CD8-positive, alpha-beta memory T cell (primary cell): ENCODE measurements around the gene SSTR5. TPM values are rescaled to one million over a fixed set of nuclear protein-coding genes. Genes with fewer than 3 reads are reported as not detected.

Experiments used
- CTCF ChIA-PET: fragments of 350-600 bp; sonication (Branson Sonifier 250); formaldehyde crosslinking; loops from one replicate; lab custom pipeline; 2021; ENCODE audit warnings: antibody characterized with exemption; lab: Charles Lee
- POLR2A ChIA-PET: fragments of 350-600 bp; sonication (Branson Sonifier 250); formaldehyde crosslinking; loops from one replicate; lab custom pipeline; 2021; ENCODE audit warnings: antibody characterized with exemption; lab: Charles Lee
- DNase-seq, 5 donors: peaks; one replicate each; pipeline versions ENCODE4 v3.0.0 to v3.0.0-alpha.2; 2020 to 2022; ENCODE audit warnings: mixed read lengths in 1 of 5
- H3K27ac ChIP-seq: one replicate; pipeline ENCODE4 v1.7.0; 2013; ENCODE audit warnings: low read depth, mild to moderate bottlenecking, low read length, moderate library complexity
- H3K27me3 ChIP-seq: 2 replicates; pipeline ENCODE4 v1.7.0; 2013; ENCODE audit warnings: low read length, mild to moderate bottlenecking; ENCODE audit not compliant: insufficient read depth, poor library complexity, severe bottlenecking
- H3K36me3 ChIP-seq: 2 replicates; pipeline ENCODE4 v1.7.0; 2013; ENCODE audit warnings: mild to moderate bottlenecking, low read length, moderate library complexity; ENCODE audit not compliant: insufficient read depth
- H3K4me1 ChIP-seq: 2 replicates; pipeline ENCODE4 v1.7.0; 2013; ENCODE audit warnings: mild to moderate bottlenecking, low read length, moderate library complexity; ENCODE audit not compliant: insufficient read depth
- H3K4me3 ChIP-seq: 2 replicates; pipeline ENCODE4 v1.7.0; 2013; ENCODE audit warnings: mild to moderate bottlenecking, low read length
- H3K9me3 ChIP-seq: 2 replicates; pipeline ENCODE4 v1.7.0; 2013; ENCODE audit warnings: mild to moderate bottlenecking, low read length
- H3K27ac Mint-ChIP-seq, 8 donors: one replicate each; pipeline ENCODE4 v1.8.0; 2020 to 2021; ENCODE audit warnings: mixed read lengths in 8 of 8, mild to moderate bottlenecking in 6 of 8, inconsistent platforms in 3 of 8, moderate library complexity in 3 of 8
- H3K27me3 Mint-ChIP-seq, 2 donors: one replicate each; pipeline ENCODE4 v1.8.0; 2020 to 2021; ENCODE audit warnings: mixed read lengths in 2 of 2, mild to moderate bottlenecking in 1 of 2, moderate library complexity in 1 of 2
- H3K36me3 Mint-ChIP-seq, 3 donors: one replicate each; pipeline ENCODE4 v1.8.0; 2020 to 2021; ENCODE audit warnings: mixed read lengths in 3 of 3, inconsistent platforms in 1 of 3, mild to moderate bottlenecking in 1 of 3
- H3K4me1 Mint-ChIP-seq, 3 donors: one replicate each; pipeline ENCODE4 v1.8.0; 2020 to 2021; ENCODE audit warnings: mixed read lengths in 3 of 3, inconsistent platforms in 1 of 3, mild to moderate bottlenecking in 1 of 3
- H3K4me3 Mint-ChIP-seq, 7 donors: one replicate each; pipeline ENCODE4 v1.8.0; 2020 to 2021; ENCODE audit warnings: mixed read lengths in 7 of 7, mild to moderate bottlenecking in 6 of 7, moderate library complexity in 4 of 7, inconsistent platforms in 2 of 7
- H3K9me3 Mint-ChIP-seq, 5 donors: one replicate each; pipeline ENCODE4 v1.8.0; 2020 to 2022; ENCODE audit warnings: mixed read lengths in 5 of 5, mild to moderate bottlenecking in 3 of 5, moderate library complexity in 2 of 5, inconsistent platforms in 1 of 5
- polyA plus RNA-seq: library from polyadenylated mRNA; unstranded; fragments of 300-500 nt; fragmentation: Illumina TruSeq; gene quantifications from one replicate; pipeline ENCODE4 v1.2.3, GENCODE V29; 2021
- total RNA-seq, 2 experiments: library from RNA; stranded (reverse); gene quantifications; one replicate each; pipeline ENCODE4 v1.2.3, GENCODE V29; 2021

Gene SSTR5
- total and polyA plus RNA-seq, 3 experiments from 2014 or later: not detected

DNA sequence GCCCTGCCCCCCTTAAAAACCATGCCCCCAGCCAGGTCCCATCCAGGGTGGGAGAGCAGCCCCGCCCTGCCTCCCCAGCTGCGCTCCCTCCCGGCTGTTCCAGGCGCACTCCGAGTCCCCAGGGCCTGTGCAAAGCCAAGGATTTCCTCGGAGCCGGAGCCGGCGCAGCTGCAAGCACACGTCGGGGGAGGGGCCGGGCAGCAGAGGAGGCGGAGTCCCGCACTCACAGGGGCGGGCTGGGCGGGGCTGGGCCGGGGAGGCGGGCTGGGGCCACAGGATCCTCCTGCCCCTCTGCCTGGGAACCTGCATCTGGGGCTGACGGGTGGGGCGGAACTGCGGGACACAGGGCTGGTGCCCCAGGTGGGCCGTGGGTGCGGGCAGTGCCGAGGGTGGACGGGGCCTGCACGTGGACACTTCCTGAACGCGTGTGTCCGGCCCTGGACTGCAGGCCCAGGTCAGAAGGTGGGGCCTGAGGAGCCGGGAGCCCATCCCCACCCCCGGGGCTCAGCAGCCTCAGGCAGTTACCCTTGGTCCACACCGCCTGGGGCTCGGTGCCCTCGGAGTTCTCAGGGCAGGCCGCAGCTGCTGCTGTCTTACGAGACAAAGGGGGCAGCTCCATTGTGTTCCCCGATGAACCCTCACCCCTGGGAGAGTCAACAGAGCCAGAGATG, 24.0 kb upstream of the SSTR5 start:
- H3K4me3 Mint-ChIP-seq: no peak overlapping the region
- DNase-seq: no peak
- Histone ChIP-seq H3K36me3 (no peaks in the 10 kb centered on the region), H3K9me3 (no peaks in the 10 kb centered on the region), H3K27ac (no peak overlapping the region), H3K4me1 (no peaks in the 10 kb centered on the region), H3K4me3 (no peak overlapping the region), H3K27me3 (no peaks in the 10 kb centered on the region)
- H3K9me3 Mint-ChIP-seq: no peaks in the 10 kb centered on the region
- H3K27me3 Mint-ChIP-seq: peaks cover 0 to 3% of the 10 kb centered on the region in 2 donors
- no peaks in the 10 kb centered on the region for H3K36me3 Mint-ChIP-seq
- no peaks in the 10 kb centered on the region for H3K4me1 Mint-ChIP-seq
- H3K27ac Mint-ChIP-seq: no peak overlapping the region
- ChIA-PET CTCF (interaction anchor here (2.5 kb wide), 1 partner anchor 9 kb away, joined by 9 read pairs; no protein-coding TSS in a partner anchor), POLR2A (no interaction called here)

DNA sequence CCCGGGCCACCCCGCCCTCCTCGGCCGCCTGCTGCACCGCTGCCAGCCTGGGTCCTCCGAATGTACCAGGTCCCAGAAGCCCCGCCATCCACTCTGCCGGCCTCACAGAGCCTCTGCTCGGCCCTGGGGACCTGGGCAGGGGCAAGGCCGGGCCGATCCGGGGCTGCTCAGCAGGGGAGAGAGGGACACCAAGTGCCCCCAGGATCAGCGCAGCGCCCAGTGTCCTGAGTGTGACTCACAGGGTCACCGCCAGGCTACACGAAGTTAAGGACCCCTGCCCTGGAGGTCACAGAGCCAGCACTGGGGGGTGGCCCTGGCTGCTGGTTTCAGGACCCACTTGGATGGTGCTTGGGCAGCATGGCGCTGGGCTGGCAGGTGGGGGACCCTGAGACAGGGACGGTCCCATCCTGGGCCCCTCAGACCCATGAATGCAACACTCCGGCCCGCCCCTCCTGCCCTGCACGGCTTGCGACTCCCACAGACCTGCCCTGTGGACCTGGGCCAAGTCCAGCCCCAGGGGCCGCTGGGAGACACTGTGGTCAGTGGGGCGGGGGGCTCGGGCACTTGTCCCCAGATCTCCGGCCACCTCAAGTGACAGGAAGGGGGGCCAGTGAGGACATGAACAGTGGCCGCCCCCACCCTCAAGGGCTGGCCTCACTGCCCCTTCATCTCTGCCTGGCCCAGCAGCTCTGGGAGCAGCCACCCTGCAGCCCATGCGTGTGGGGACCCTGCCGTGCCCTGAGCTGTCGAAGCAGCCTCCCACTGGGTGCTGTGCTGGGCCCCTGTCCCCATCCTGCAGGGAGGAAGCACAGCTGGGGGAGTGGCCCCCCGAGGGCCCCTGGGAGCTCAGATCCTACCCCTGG, 23.2 kb upstream of the SSTR5 start:
- Mint-ChIP-seq H3K4me1 (no peaks in the 10 kb centered on the region), H3K27ac (no peak overlapping the region), H3K4me3 (no peak overlapping the region), H3K27me3 (peaks cover under 1 to 3% of the 10 kb centered on the region in 2 donors), H3K9me3 (no peaks in the 10 kb centered on the region), H3K36me3 (no peaks in the 10 kb centered on the region)
- Histone ChIP-seq H3K27me3 (no peaks in the 10 kb centered on the region), H3K4me1 (no peaks in the 10 kb centered on the region), H3K27ac (no peak overlapping the region), H3K36me3 (no peaks in the 10 kb centered on the region), H3K9me3 (no peaks in the 10 kb centered on the region), H3K4me3 (no peak overlapping the region)
- ChIA-PET POLR2A (no interaction called here), CTCF (interaction anchor here (2.5 kb wide), 1 partner anchor 8 kb away, joined by 9 read pairs; no protein-coding TSS in a partner anchor)
- no peak for DNase-seq

DNA sequence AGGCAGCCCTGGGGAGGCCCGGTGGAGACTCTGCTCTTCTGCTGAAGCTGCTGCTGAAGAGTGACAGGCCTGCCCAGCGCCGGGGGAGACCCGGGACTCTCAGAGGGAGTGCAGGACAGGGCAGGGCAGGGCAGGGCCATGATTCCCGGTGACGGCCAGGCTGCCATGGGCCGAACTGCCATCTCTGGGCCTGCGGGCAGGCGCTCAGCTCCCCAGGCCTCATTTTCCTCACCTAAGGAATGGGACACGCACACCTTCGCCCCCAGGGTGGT, 22.6 kb upstream of the SSTR5 start:
- ChIA-PET CTCF (no interaction called here), POLR2A (no interaction called here)
- Mint-ChIP-seq H3K27ac (no peak overlapping the region), H3K36me3 (no peaks in the 10 kb centered on the region), H3K27me3 (peaks cover 2 to 3% of the 10 kb centered on the region in 2 donors), H3K9me3 (no peaks in the 10 kb centered on the region), H3K4me1 (no peaks in the 10 kb centered on the region), H3K4me3 (no peak overlapping the region)
- Histone ChIP-seq H3K4me3 (no peak overlapping the region), H3K27me3 (no peaks in the 10 kb centered on the region), H3K4me1 (no peaks in the 10 kb centered on the region), H3K27ac (no peak overlapping the region), H3K9me3 (no peaks in the 10 kb centered on the region), H3K36me3 (no peaks in the 10 kb centered on the region)
- no peak for DNase-seq

DNA sequence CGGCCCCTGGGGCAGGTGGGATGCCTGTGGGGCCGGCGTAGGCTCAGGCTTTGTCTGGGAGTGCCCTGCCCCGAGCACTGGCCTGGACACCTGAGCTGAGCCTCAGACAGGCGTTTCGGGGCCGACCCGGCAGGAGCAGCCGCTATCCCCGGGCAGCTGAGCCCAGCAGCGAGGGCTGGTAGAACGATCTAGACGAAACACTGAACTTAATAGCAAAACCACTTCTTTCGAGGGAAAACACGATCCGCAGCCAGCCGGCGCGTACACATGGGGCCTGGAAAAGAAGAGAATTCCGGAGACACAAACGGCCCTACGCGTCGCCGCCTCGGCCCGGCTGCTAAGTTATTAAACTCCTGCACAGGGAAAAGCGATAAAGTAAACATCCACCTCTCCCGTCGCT, 22.0 kb upstream of the SSTR5 start:
- Histone ChIP-seq H3K4me1 (no peaks in the 10 kb centered on the region), H3K4me3 (no peak overlapping the region), H3K27me3 (no peaks in the 10 kb centered on the region), H3K36me3 (no peaks in the 10 kb centered on the region), H3K27ac (no peak overlapping the region), H3K9me3 (no peaks in the 10 kb centered on the region)
- DNase-seq: no peak
- peaks cover 4 to 6% of the 10 kb centered on the region in 2 donors for H3K27me3 Mint-ChIP-seq
- ChIA-PET POLR2A (no interaction called here), CTCF (no interaction called here)
- no peak overlapping the region for H3K4me3 Mint-ChIP-seq
- H3K4me1 Mint-ChIP-seq: no peaks in the 10 kb centered on the region
- no peaks in the 10 kb centered on the region for H3K36me3 Mint-ChIP-seq
- H3K27ac Mint-ChIP-seq: no peak overlapping the region
- H3K9me3 Mint-ChIP-seq: no peaks in the 10 kb centered on the region

DNA sequence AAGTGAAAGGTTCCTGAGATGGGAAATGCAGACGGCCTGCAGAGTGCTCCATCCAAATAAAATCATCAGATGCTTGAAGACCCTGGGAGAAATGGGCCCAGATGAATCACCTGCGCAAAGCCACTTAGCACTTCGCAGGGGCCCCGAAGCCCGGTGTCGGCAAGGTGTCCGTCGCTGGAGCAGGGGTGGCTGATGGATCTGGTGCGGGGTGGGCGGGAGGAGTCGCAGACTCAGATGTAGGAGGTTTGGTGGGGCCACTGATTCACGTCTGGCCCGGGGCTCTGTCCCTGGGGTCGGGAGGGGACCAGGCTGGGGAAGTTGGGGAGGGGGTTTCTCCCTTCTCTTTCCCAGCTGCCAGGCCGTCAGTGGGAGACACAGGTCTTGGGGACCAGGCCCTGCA, 21.6 kb upstream of the SSTR5 start:
- CTCF ChIA-PET: no interaction called here
- Histone ChIP-seq H3K4me3 (no peak overlapping the region), H3K36me3 (no peaks in the 10 kb centered on the region), H3K9me3 (no peaks in the 10 kb centered on the region), H3K4me1 (no peaks in the 10 kb centered on the region), H3K27me3 (no peaks in the 10 kb centered on the region), H3K27ac (no peak overlapping the region)
- no peak overlapping the region for H3K27ac Mint-ChIP-seq
- H3K4me3 Mint-ChIP-seq: no peak overlapping the region
- H3K27me3 Mint-ChIP-seq: peaks cover 4 to 6% of the 10 kb centered on the region in 2 donors
- no peaks in the 10 kb centered on the region for H3K36me3 Mint-ChIP-seq
- H3K9me3 Mint-ChIP-seq: no peaks in the 10 kb centered on the region
- H3K4me1 Mint-ChIP-seq: no peaks in the 10 kb centered on the region
- no peak for DNase-seq
- POLR2A ChIA-PET: no interaction called here

DNA sequence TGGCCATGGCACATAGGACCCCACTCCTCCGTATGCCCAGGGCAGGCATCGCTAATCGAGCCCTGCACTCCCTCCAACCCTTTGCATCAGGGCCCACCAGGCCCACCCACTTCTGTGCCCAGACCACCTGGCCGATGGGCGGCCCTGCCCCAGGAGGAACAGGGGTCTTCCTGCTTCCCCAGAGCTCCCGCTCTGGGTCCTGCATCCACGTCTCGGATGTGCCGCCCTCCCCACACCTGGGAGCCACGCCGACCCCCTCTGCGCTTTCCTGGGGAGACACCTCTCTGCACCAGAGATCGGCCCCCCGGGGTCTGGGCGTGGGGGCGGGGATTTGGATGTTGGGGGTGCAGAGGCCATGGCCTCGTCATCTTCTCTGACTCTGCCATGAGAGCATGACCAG, 21.1 kb upstream of the SSTR5 start:
- Mint-ChIP-seq H3K4me1 (no peaks in the 10 kb centered on the region), H3K36me3 (no peaks in the 10 kb centered on the region), H3K27me3 (peaks cover 6% of the 10 kb centered on the region in 2 donors), H3K4me3 (no peak overlapping the region), H3K9me3 (no peaks in the 10 kb centered on the region), H3K27ac (no peak overlapping the region)
- no peaks in the 10 kb centered on the region for H3K9me3 ChIP-seq
- H3K4me3 ChIP-seq: no peak overlapping the region
- H3K4me1 ChIP-seq: no peaks in the 10 kb centered on the region
- H3K27ac ChIP-seq: no peak overlapping the region
- H3K36me3 ChIP-seq: no peaks in the 10 kb centered on the region
- no peaks in the 10 kb centered on the region for H3K27me3 ChIP-seq
- POLR2A ChIA-PET: no interaction called here
- no peak for DNase-seq
- CTCF ChIA-PET: no interaction called here

DNA sequence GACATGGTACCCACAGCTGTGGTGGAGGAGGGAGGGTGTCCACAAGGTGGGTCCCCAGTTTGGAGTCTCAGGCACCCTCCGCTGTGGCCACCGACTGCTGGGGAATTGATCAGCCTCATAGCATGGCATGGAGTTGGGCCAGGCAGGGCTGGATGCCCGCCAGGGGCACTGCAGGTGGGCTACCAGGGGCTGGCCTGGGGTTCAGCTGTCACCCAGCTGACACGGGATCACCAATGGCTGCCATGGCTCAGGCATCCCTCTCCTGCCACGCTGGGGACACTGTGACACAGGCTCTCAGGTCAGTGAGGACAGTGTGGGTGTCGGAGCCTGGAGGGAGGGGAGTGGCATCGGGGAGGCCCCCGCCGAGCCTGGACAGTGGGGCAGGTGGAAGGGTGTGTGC, 19.8 kb upstream of the SSTR5 start:
- H3K27me3 ChIP-seq: peaks cover 5% of the 10 kb centered on the region
- CTCF ChIA-PET: no interaction called here

DNA sequence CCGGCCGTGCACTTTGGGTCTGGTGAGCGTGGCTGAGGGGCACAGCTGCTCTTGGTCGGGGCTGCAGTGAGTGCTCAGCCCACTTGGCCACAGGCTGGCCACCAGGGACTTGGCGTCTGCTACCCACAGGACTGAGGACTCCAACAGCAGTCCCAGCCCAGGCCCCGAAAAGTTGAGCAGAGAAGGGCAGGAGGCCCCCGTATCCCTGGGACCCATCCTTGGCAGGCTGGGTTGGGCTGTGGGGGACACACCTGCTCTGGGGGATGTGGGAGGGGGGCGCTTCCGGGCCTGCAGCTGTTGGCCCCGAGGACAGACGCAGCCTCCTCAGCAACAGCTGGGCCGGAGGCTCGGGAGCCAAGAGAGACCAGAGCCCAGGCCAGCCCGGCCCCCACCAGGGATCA, 19.4 kb upstream of the SSTR5 start:
- no peaks in the 10 kb centered on the region for H3K36me3 ChIP-seq
- Mint-ChIP-seq H3K9me3 (no peaks in the 10 kb centered on the region), H3K4me1 (no peaks in the 10 kb centered on the region), H3K27me3 (peaks cover 6% of the 10 kb centered on the region in 2 donors), H3K36me3 (no peaks in the 10 kb centered on the region), H3K27ac (no peak overlapping the region), H3K4me3 (no peak overlapping the region)
- no peak overlapping the region for H3K27ac ChIP-seq
- H3K4me3 ChIP-seq: no peak overlapping the region
- ChIA-PET CTCF (no interaction called here), POLR2A (no interaction called here)
- H3K4me1 ChIP-seq: no peaks in the 10 kb centered on the region
- peaks cover 5% of the 10 kb centered on the region for H3K27me3 ChIP-seq
- no peak for DNase-seq
- no peaks in the 10 kb centered on the region for H3K9me3 ChIP-seq

More for the DNA sequence above, 19.8 kb upstream of the SSTR5 start:
- Mint-ChIP-seq H3K4me1 (no peaks in the 10 kb centered on the region), H3K36me3 (no peaks in the 10 kb centered on the region), H3K4me3 (no peak overlapping the region), H3K27me3 (peaks cover 6% of the 10 kb centered on the region in 2 donors), H3K27ac (no peak overlapping the region), H3K9me3 (no peaks in the 10 kb centered on the region)
- Histone ChIP-seq H3K27ac (no peak overlapping the region), H3K36me3 (no peaks in the 10 kb centered on the region), H3K9me3 (no peaks in the 10 kb centered on the region), H3K4me3 (no peak overlapping the region), H3K4me1 (no peaks in the 10 kb centered on the region)
- DNase-seq: no peak
- POLR2A ChIA-PET: no interaction called here
